NAMALWA (cell line): Measurements from ENCODE around the gene TTYH3.

Experiments used
- DNase-seq: peaks from one replicate; pipeline ENCODE4 v3.0.0-alpha.2; 2015; ENCODE audit warnings: low spot score

TTYH3 gene

GRCh38 chr7:2649139-2649838, 17.5 kb downstream of the TTYH3 start:
- DNase-seq = no peak

GRCh38 chr7:2649991-2650390, 18.2 kb downstream of the TTYH3 start:
- DNase-seq = no peak

- DNase-seq = no peak
Measured at GRCh38 chr7:2650451-2650850, 18.7 kb downstream of the TTYH3 start.

- DNase-seq = peak; percentile 79
Measured at GRCh38 chr7:2651336-2651735, 19.6 kb downstream of the TTYH3 start.

GRCh38 chr7:2651847-2652735, 20.3 kb downstream of the TTYH3 start:
- no peak for DNase-seq

GRCh38 chr7:2652736-2653060, 20.9 kb downstream of the TTYH3 start:
- no peak for DNase-seq

- no peak for DNase-seq
Measured at GRCh38 chr7:2654059-2654458, 22.3 kb downstream of the TTYH3 start.

GRCh38 chr7:2655870-2656614, 24.3 kb downstream of the TTYH3 start:
- no peak for DNase-seq

GRCh38 chr7:2657208-2657607, 25.4 kb downstream of the TTYH3 start:
- DNase-seq = no peak

GRCh38 chr7:2657920-2658671, 26.3 kb downstream of the TTYH3 start:
- no peak for DNase-seq

- no peak for DNase-seq
Measured at GRCh38 chr7:2658941-2659340, 27.2 kb downstream of the TTYH3 start.

- no peak for DNase-seq
Measured at GRCh38 chr7:2659556-2660358, 28.0 kb downstream of the TTYH3 start.

- DNase-seq = no peak
Measured at GRCh38 chr7:2660359-2661095, 28.7 kb downstream of the TTYH3 start.

GRCh38 chr7:2661096-2661449, 29.3 kb downstream of the TTYH3 start:
- no peak for DNase-seq

- DNase-seq = no peak
Measured at GRCh38 chr7:2661602-2662272, 30.0 kb downstream of the TTYH3 start.

- DNase-seq = no peak
Measured at GRCh38 chr7:2662273-2663120, 30.7 kb downstream of the TTYH3 start.

GRCh38 chr7:2663121-2663886, 31.5 kb downstream of the TTYH3 start:
- no peak for DNase-seq

GRCh38 chr7:2663960-2664359, 32.2 kb downstream of the TTYH3 start:
- no peak for DNase-seq
